MCF 10A (cell line): ENCODE measurements around the gene GSAP. TPM values are rescaled to one million over a fixed set of nuclear protein-coding genes. Genes with fewer than 3 reads are reported as not detected.

Experiments used
- BruUV-seq: library from RNA; stranded (reverse); fragments of 400-500 nt; replicated peaks from 2 replicates; lab custom pipeline; 2021; lab: Mats Ljungman, UMichigan
- CTCF ChIA-PET: fragments of 300-600 bp; sonication (Branson Sonifier 250); formaldehyde crosslinking; extraction: SDS; loops from one replicate; lab custom pipeline; 2021; ENCODE audit warnings: antibody characterized with exemption, inconsistent platforms; lab: Yijun Ruan, JAX
- POLR2A ChIA-PET: fragments of 300-600, 350-650 bp; sonication (Branson Sonifier 250); formaldehyde crosslinking; extraction: SDS; loops from one replicate; lab custom pipeline; 2020; ENCODE audit warnings: antibody characterized with exemption, inconsistent platforms; lab: Yijun Ruan, JAX
- DNase-seq: peaks from one replicate; pipeline ENCODE4 v3.0.0-alpha.2; 2018; ENCODE audit not compliant: unreplicated experiment
- H3K27ac Mint-ChIP-seq: one replicate; pipeline ENCODE4 v1.8.0; 2022; ENCODE audit warnings: mild to moderate bottlenecking, low read depth, mixed read lengths; ENCODE audit not compliant: unreplicated experiment
- H3K27me3 Mint-ChIP-seq: one replicate; pipeline ENCODE4 v1.8.0; 2022; ENCODE audit warnings: mixed read lengths; ENCODE audit not compliant: insufficient read depth, unreplicated experiment
- H3K36me3 Mint-ChIP-seq: one replicate; pipeline ENCODE4 v1.8.0; 2022; ENCODE audit warnings: mild to moderate bottlenecking, moderate library complexity, mixed read lengths; ENCODE audit not compliant: insufficient read depth, unreplicated experiment
- H3K4me1 Mint-ChIP-seq: one replicate; pipeline ENCODE4 v1.8.0; 2022; ENCODE audit warnings: mixed read lengths; ENCODE audit not compliant: insufficient read depth, unreplicated experiment
- H3K4me3 Mint-ChIP-seq: one replicate; pipeline ENCODE4 v1.8.0; 2022; ENCODE audit warnings: mild to moderate bottlenecking, moderate library complexity, mixed read lengths; ENCODE audit not compliant: unreplicated experiment
- H3K9me3 Mint-ChIP-seq: one replicate; pipeline ENCODE4 v1.8.0; 2022; ENCODE audit warnings: mixed read lengths; ENCODE audit not compliant: unreplicated experiment
- CTCF ChIP-seq: fragments of 200-600 bp; IDR thresholded peaks from one replicate; pipeline ENCODE4 v1.8.0; 2022; ENCODE audit warnings: antibody characterized with exemption, mild to moderate bottlenecking; ENCODE audit not compliant: unreplicated experiment
- intact Hi-C: fragments of 100-400 bp; cut with micrococcal nuclease; formaldehyde crosslinking; loops from 2 replicates; pipeline ENCODE4 v1.14.1; 2022
- total RNA-seq: library from RNA; stranded (reverse); gene quantifications from 2 replicates; pipeline ENCODE4 v1.2.3, GENCODE V29; 2022

GSAP gene
- total RNA-seq, 1 experiment from 2014 or later: 13.7 TPM

GRCh38 chr7:77359599-77359998, 56.5 kb downstream of the GSAP start:
- TF ChIP-seq CTCF: no peak
- CTCF ChIA-PET: interaction anchor here (1.0 to 1.1 kb wide), 3 partner anchors 10 to 28 kb away, joined by 3 to 7 read pairs (median 3); no protein-coding TSS in a partner anchor
- no peaks in the 10 kb centered on the region for H3K9me3 Mint-ChIP-seq
- no TSS peak for BruUV-seq
- POLR2A ChIA-PET: interaction anchor here (0.8 kb wide), 1 partner anchor 20 kb away, joined by 3 read pairs; no protein-coding TSS in a partner anchor
- no peaks in the 10 kb centered on the region for H3K27me3 Mint-ChIP-seq
- H3K36me3 Mint-ChIP-seq: peaks cover 5% of the 10 kb centered on the region
- intact Hi-C loops: no loop called here
- no peaks in the 10 kb centered on the region for H3K4me1 Mint-ChIP-seq
- DNase-seq: no peak
- no peak overlapping the region for H3K27ac Mint-ChIP-seq
- H3K4me3 Mint-ChIP-seq: no peak overlapping the region

GRCh38 chr7:77354914-77355313, 61.2 kb downstream of the GSAP start:
- H3K9me3 Mint-ChIP-seq: no peaks in the 10 kb centered on the region
- no peaks in the 10 kb centered on the region for H3K4me1 Mint-ChIP-seq
- no peak overlapping the region for H3K4me3 Mint-ChIP-seq
- H3K27me3 Mint-ChIP-seq: no peaks in the 10 kb centered on the region
- TF ChIP-seq CTCF: no peak
- CTCF ChIA-PET: interaction anchor here (0.6 to 2.6 kb wide), 2 partner anchors 23 to 40 kb away, joined by 3 to 7 read pairs; no protein-coding TSS in a partner anchor
- H3K27ac Mint-ChIP-seq: no peak overlapping the region
- POLR2A ChIA-PET: no interaction called here
- H3K36me3 Mint-ChIP-seq: no peaks in the 10 kb centered on the region
- no TSS peak for BruUV-seq
- intact Hi-C loops: no loop called here
- no peak for DNase-seq

GRCh38 chr7:77354484-77354883, 61.7 kb downstream of the GSAP start:
- POLR2A ChIA-PET: no interaction called here

GRCh38 chr7:77353911-77354310, 62.2 kb downstream of the GSAP start:
- no TSS peak for BruUV-seq
- H3K27ac Mint-ChIP-seq: no peak overlapping the region
- H3K9me3 Mint-ChIP-seq: no peaks in the 10 kb centered on the region
- H3K4me3 Mint-ChIP-seq: no peak overlapping the region
- POLR2A ChIA-PET: no interaction called here
- CTCF ChIA-PET: interaction anchor here (0.6 to 1.1 kb wide), 2 partner anchors 86 to 1054 kb away, joined by 3 read pairs; no protein-coding TSS in a partner anchor
- no peaks in the 10 kb centered on the region for H3K4me1 Mint-ChIP-seq
- TF ChIP-seq CTCF: no peak
- intact Hi-C loops: no loop called here
- no peaks in the 10 kb centered on the region for H3K36me3 Mint-ChIP-seq
- DNase-seq: no peak
- no peaks in the 10 kb centered on the region for H3K27me3 Mint-ChIP-seq

More at GRCh38 chr7:77354484-77354883, 61.7 kb downstream of the GSAP start:
- no peak for TF ChIP-seq CTCF
- no peak overlapping the region for H3K4me3 Mint-ChIP-seq
- CTCF ChIA-PET: interaction anchor here (0.6 to 2.6 kb wide), 3 partner anchors 22 to 1054 kb away, joined by 3 to 7 read pairs (median 3); no protein-coding TSS in a partner anchor
- no peak overlapping the region for H3K27ac Mint-ChIP-seq
- no peaks in the 10 kb centered on the region for H3K9me3 Mint-ChIP-seq
- BruUV-seq: no TSS peak
- no peak for DNase-seq
- H3K4me1 Mint-ChIP-seq: no peaks in the 10 kb centered on the region
- intact Hi-C loops: no loop called here
- H3K36me3 Mint-ChIP-seq: no peaks in the 10 kb centered on the region
- H3K27me3 Mint-ChIP-seq: no peaks in the 10 kb centered on the region
